ENCODE data around the gene DGUOK. TPM values are rescaled to one million over a fixed set of nuclear protein-coding genes. Genes with fewer than 3 reads are reported as not detected.

Gene DGUOK
- total RNA-seq, 1 experiment from 2014 or later, result 70.7 TPM

GRCh38 chr2:73931531-73932500 is 5.1 kb downstream of the DGUOK start:
- Mint-ChIP-seq H3K4me3 (ENCODE audit: unreplicated experiment) (no peak overlapping the region), H3K36me3 (ENCODE audit: insufficient read depth, unreplicated experiment) (peaks cover 17% of the 10 kb centered on the region), H3K27me3 (ENCODE audit: insufficient read depth, unreplicated experiment) (no peaks in the 10 kb centered on the region), H3K4me1 (ENCODE audit: low read depth, unreplicated experiment) (peaks cover 21% of the 10 kb centered on the region), H3K27ac (ENCODE audit: unreplicated experiment) (no peak overlapping the region), H3K9me3 (ENCODE audit: unreplicated experiment) (no peaks in the 10 kb centered on the region)
- H3K36me3 ChIP-seq (ENCODE audit: control insufficient read depth, insufficient read depth, low read length), result no peaks in the 10 kb centered on the region
- no peak for TF ChIP-seq CTCF (IDR thresholded peaks at IDR 0.05; ENCODE audit: insufficient read depth in 1 of 2, low read depth in 1 of 2, low read length in 1 of 2, severe bottlenecking in 1 of 2, unreplicated experiment in 1 of 2)
- ChIA-PET POLR2A (no interaction called here), CTCF (no interaction called here)
- H3K4me1 ChIP-seq, result no peaks in the 10 kb centered on the region
- H3K27me3 ChIP-seq (replicated peaks; ENCODE audit: control insufficient read depth, insufficient read depth, low read length), result no peaks in the 10 kb centered on the region
- H3K4me3 ChIP-seq (ENCODE audit: low read depth, low read length), result no peak overlapping the region
- no TSS peak for BruUV-seq (replicated peaks)
- intact Hi-C loops (cut with micrococcal nuclease; ENCODE audit: unreplicated experiment), result loop anchor here (10.0 kb wide), 1 partner anchor 213 kb away; the partner anchor contains the start of gene BOLA3
- no peaks in the 10 kb centered on the region for H3K9me3 ChIP-seq
- no peak for DNase-seq

GRCh38 chr2:73933194-73933593 is 6.5 kb downstream of the DGUOK start:
- no TSS peak for BruUV-seq (replicated peaks)
- Histone ChIP-seq H3K36me3 (ENCODE audit: control insufficient read depth, insufficient read depth, low read length) (peaks cover 5% of the 10 kb centered on the region; the same call in 1 of the 2 replicates), H3K9me3 (no peaks in the 10 kb centered on the region), H3K27me3 (replicated peaks; ENCODE audit: control insufficient read depth, insufficient read depth, low read length) (no peaks in the 10 kb centered on the region), H3K4me3 (ENCODE audit: low read depth, low read length) (no peak overlapping the region), H3K4me1 (no peaks in the 10 kb centered on the region)
- Mint-ChIP-seq H3K36me3 (ENCODE audit: insufficient read depth, unreplicated experiment) (peaks cover 17% of the 10 kb centered on the region), H3K4me1 (ENCODE audit: low read depth, unreplicated experiment) (peaks cover 14% of the 10 kb centered on the region), H3K27ac (ENCODE audit: unreplicated experiment) (no peak overlapping the region), H3K27me3 (ENCODE audit: insufficient read depth, unreplicated experiment) (no peaks in the 10 kb centered on the region), H3K9me3 (ENCODE audit: unreplicated experiment) (no peaks in the 10 kb centered on the region), H3K4me3 (ENCODE audit: unreplicated experiment) (no peak overlapping the region)
- DNase-seq, result no peak
- intact Hi-C loops (cut with micrococcal nuclease; ENCODE audit: unreplicated experiment), result loop anchor here (10.0 kb wide), 1 partner anchor 212 kb away; the partner anchor contains the start of gene BOLA3
- TF ChIP-seq CTCF (IDR thresholded peaks at IDR 0.05; ENCODE audit: insufficient read depth in 1 of 2, low read depth in 1 of 2, low read length in 1 of 2, severe bottlenecking in 1 of 2, unreplicated experiment in 1 of 2), result no peak
- ChIA-PET POLR2A (no interaction called here), CTCF (no interaction called here)

- H3K27me3 Mint-ChIP-seq (ENCODE audit: insufficient read depth, unreplicated experiment), result no peaks in the 10 kb centered on the region
- H3K9me3 ChIP-seq, result no peaks in the 10 kb centered on the region
- intact Hi-C loops (cut with micrococcal nuclease; ENCODE audit: unreplicated experiment), result loop anchor here (10.0 kb wide), 1 partner anchor 209 kb away; the partner anchor contains the start of gene BOLA3
- peaks cover 5% of the 10 kb centered on the region; the same call in 1 of the 2 replicates for H3K36me3 ChIP-seq (ENCODE audit: control insufficient read depth, insufficient read depth, low read length)
- no peak overlapping the region for H3K4me3 Mint-ChIP-seq (ENCODE audit: unreplicated experiment)
- H3K4me1 ChIP-seq, result no peaks in the 10 kb centered on the region; the same call in 1 of the 2 replicates
- H3K9me3 Mint-ChIP-seq (ENCODE audit: unreplicated experiment), result no peaks in the 10 kb centered on the region
- ChIA-PET POLR2A (interaction anchor here (0.9 kb wide), 1 partner anchor 28 kb away, joined by 3 read pairs; no protein-coding TSS in a partner anchor), CTCF (no interaction called here)
- TF ChIP-seq CTCF (IDR thresholded peaks at IDR 0.05; ENCODE audit: insufficient read depth in 1 of 2, low read depth in 1 of 2, low read length in 1 of 2, severe bottlenecking in 1 of 2, unreplicated experiment in 1 of 2), result no peak
- no peaks in the 10 kb centered on the region for H3K27me3 ChIP-seq (replicated peaks; ENCODE audit: control insufficient read depth, insufficient read depth, low read length)
- H3K27ac Mint-ChIP-seq (ENCODE audit: unreplicated experiment), result no peak overlapping the region
- H3K4me3 ChIP-seq (ENCODE audit: low read depth, low read length), result no peak overlapping the region
- BruUV-seq (replicated peaks), result no TSS peak
- H3K36me3 Mint-ChIP-seq (ENCODE audit: insufficient read depth, unreplicated experiment), result peaks cover 21% of the 10 kb centered on the region
- no peaks in the 10 kb centered on the region for H3K4me1 Mint-ChIP-seq (ENCODE audit: low read depth, unreplicated experiment)
- DNase-seq, result no peak
Observed at GRCh38 chr2:73935641-73936040, 9.0 kb downstream of the DGUOK start.
